SK-N-SH (cell line): Measurements from ENCODE around the gene GNAT3.

ENCODE experiments used
- RCOR1 ChIP-seq: fragments of 150-350 bp; IDR thresholded peaks from 2 replicates; pipeline ENCODE4 v1.6.1; 2017; ENCODE audit warnings: antibody characterized with exemption, low read length
- TEAD4 ChIP-seq: IDR thresholded peaks from 2 replicates; pipeline ENCODE4 v1.4.0; 2012; ENCODE audit warnings: mild to moderate bottlenecking, borderline replicate concordance; ENCODE audit not compliant: insufficient read depth

DNA sequence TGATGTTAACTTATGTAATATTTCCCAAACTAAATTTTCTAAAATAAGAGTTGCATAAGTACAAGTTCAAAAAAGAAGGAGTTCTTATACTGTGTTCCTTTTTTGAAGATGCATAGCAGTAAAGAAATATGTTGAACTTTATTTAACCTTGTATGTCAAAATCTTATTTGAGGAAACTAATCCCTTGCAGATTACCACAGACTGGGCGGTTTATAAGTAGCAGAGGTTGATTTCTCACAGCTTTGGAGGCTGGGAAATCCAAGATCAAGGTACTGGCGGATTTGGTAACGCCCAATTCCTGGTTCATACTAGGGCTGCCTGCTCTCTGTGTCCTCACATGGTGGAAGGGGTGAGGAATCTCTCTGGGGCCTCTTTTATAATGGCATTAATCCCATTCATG, 68.5 kb downstream of the GNAT3 start:
- TF ChIP-seq TEAD4 (no peak), RCOR1 (no peak)
